Loucy (cell line): Measurements from ENCODE around the gene RBM17.
"Not testable (repeated sequence)": the region's sequence is repeated elsewhere in the genome, so short reads cannot be mapped to it uniquely, and the experiment has no call there.

Experiments used
- H2AFZ ChIP-seq: fragments of 200-600 bp; sonication (generic); 2 replicates; pipeline ENCODE4 v1.6.0; 2016; ENCODE audit warnings: antibody characterized with exemption, mild to moderate bottlenecking, low read length, moderate library complexity
- H3F3A ChIP-seq: fragments of 200-600 bp; 2 replicates; pipeline ENCODE4 v1.6.0; 2016; ENCODE audit warnings: antibody characterized with exemption, low read depth, mild to moderate bottlenecking
- H3K27me3 ChIP-seq: fragments of 200-600 bp; sonication (generic); 2 replicates; pipeline ENCODE4 v1.6.1; 2014; ENCODE audit warnings: low read length, mild to moderate bottlenecking; ENCODE audit not compliant: insufficient read depth, poor library complexity, severe bottlenecking
- H3K36me3 ChIP-seq: fragments of 200-600 bp; sonication (generic); 2 replicates; pipeline ENCODE4 v1.6.1; 2016; ENCODE audit warnings: low read length; ENCODE audit not compliant: insufficient read depth
- H3K4me1 ChIP-seq: fragments of 200-600 bp; sonication (generic); 2 replicates; pipeline ENCODE4 v1.5.1; 2014; ENCODE audit warnings: low read length, mild to moderate bottlenecking; ENCODE audit not compliant: insufficient read depth, poor library complexity, severe bottlenecking
- H3K4me2 ChIP-seq: fragments of 200-600 bp; sonication (generic); 2 replicates; pipeline ENCODE4 v1.6.0; 2014; ENCODE audit warnings: antibody characterized with exemption, low read length, low read depth, mild to moderate bottlenecking; ENCODE audit not compliant: poor library complexity, severe bottlenecking
- H3K4me3 ChIP-seq: fragments of 200-600 bp; sonication (generic); 2 replicates; pipeline ENCODE4 v1.5.1; 2014; ENCODE audit warnings: low read length, mild to moderate bottlenecking, mixed read lengths; ENCODE audit not compliant: poor library complexity, severe bottlenecking
- H3K79me2 ChIP-seq: fragments of 200-600 bp; sonication (generic); 2 replicates; pipeline ENCODE4 v1.6.1; 2014; ENCODE audit warnings: low read length; ENCODE audit not compliant: insufficient read depth
- H3K9ac ChIP-seq: fragments of 200-600 bp; sonication (generic); 2 replicates; pipeline ENCODE4 v1.6.0; 2014; ENCODE audit warnings: mild to moderate bottlenecking, low read depth, low read length, moderate library complexity; ENCODE audit not compliant: poor library complexity, severe bottlenecking
- H3K9me2 ChIP-seq: fragments of 200-600 bp; sonication (generic); replicated peaks from 2 replicates; pipeline ENCODE4 v1.6.1; 2016; ENCODE audit warnings: low read depth, low read length, mixed read lengths
- H3K9me3 ChIP-seq: fragments of 200-600 bp; sonication (generic); 2 replicates; pipeline ENCODE4 v1.6.1; 2014; ENCODE audit warnings: mild to moderate bottlenecking, antibody characterized with exemption, low read length, low read depth; ENCODE audit not compliant: insufficient read depth
- H4K20me1 ChIP-seq: fragments of 200-600 bp; sonication (generic); 2 replicates; pipeline ENCODE4 v1.6.0; 2014; ENCODE audit warnings: antibody characterized with exemption, low read length, mild to moderate bottlenecking; ENCODE audit not compliant: insufficient read depth, poor library complexity, severe bottlenecking
- CTCF ChIP-seq: fragments of 200-600 bp; sonication (generic); conservative IDR thresholded peaks from 2 replicates; pipeline ENCODE4 v1.5.1; 2014; ENCODE audit warnings: mild to moderate bottlenecking, antibody characterized with exemption, low read length
- EZH2phosphoT487 ChIP-seq: fragments of 200-600 bp; IDR thresholded peaks from 2 replicates; pipeline ENCODE4 v1.6.1; 2018; ENCODE audit warnings: antibody characterized with exemption, mild to moderate bottlenecking, moderate library complexity, borderline replicate concordance

Gene RBM17

GRCh38 chr10:6123532-6123931 is 34.7 kb downstream of the RBM17 start:
- no peaks in the 10 kb centered on the region for H3K9me3 ChIP-seq
- H3K79me2 ChIP-seq: no peaks in the 10 kb centered on the region
- no peak overlapping the region for H3K9ac ChIP-seq
- no peaks in the 10 kb centered on the region for H4K20me1 ChIP-seq
- no peak overlapping the region for H3K4me3 ChIP-seq
- H3K4me1 ChIP-seq: no peaks in the 10 kb centered on the region
- no peaks in the 10 kb centered on the region for H3K36me3 ChIP-seq
- no peak overlapping the region for H3K4me2 ChIP-seq
- H3F3A ChIP-seq: no peaks in the 10 kb centered on the region
- no peak overlapping the region for H2AFZ ChIP-seq
- no peak for TF ChIP-seq CTCF
- TF ChIP-seq EZH2phosphoT487: no peak
- H3K9me2 ChIP-seq: no peaks in the 10 kb centered on the region
- no peaks in the 10 kb centered on the region for H3K27me3 ChIP-seq

- Histone ChIP-seq H3K4me1 (no peaks in the 10 kb centered on the region), H3K9me2 (no peaks in the 10 kb centered on the region), H2AFZ (no peak overlapping the region), H3K4me3 (no peak overlapping the region), H3K9me3 (no peaks in the 10 kb centered on the region), H4K20me1 (no peaks in the 10 kb centered on the region), H3K9ac (no peak overlapping the region), H3K27me3 (no peaks in the 10 kb centered on the region), H3F3A (no peaks in the 10 kb centered on the region), H3K36me3 (no peaks in the 10 kb centered on the region), H3K4me2 (no peak overlapping the region), H3K79me2 (no peaks in the 10 kb centered on the region)
- TF ChIP-seq EZH2phosphoT487 (no peak), CTCF (no peak)
These were observed 35.8 kb downstream of the RBM17 start for GRCh38 chr10:6124666-6125065.

- not testable (repeated sequence) for H3K36me3 ChIP-seq, H4K20me1 ChIP-seq, H3K4me2 ChIP-seq, H2AFZ ChIP-seq, H3F3A ChIP-seq, H3K4me1 ChIP-seq, H3K9me3 ChIP-seq, H3K27me3 ChIP-seq, H3K4me3 ChIP-seq, H3K9me2 ChIP-seq, H3K79me2 ChIP-seq, H3K9ac ChIP-seq
These were observed 38.6 kb downstream of the RBM17 start for GRCh38 chr10:6127461-6127860.

GRCh38 chr10:6128087-6128486 is 39.3 kb downstream of the RBM17 start:
- no peak overlapping the region for H3K4me3 ChIP-seq
- no peaks in the 10 kb centered on the region for H3K79me2 ChIP-seq
- H3F3A ChIP-seq: no peaks in the 10 kb centered on the region
- no peak overlapping the region for H2AFZ ChIP-seq
- no peaks in the 10 kb centered on the region for H4K20me1 ChIP-seq
- H3K27me3 ChIP-seq: no peaks in the 10 kb centered on the region
- H3K4me2 ChIP-seq: no peak overlapping the region
- TF ChIP-seq CTCF (no peak), EZH2phosphoT487 (no peak)
- H3K9me2 ChIP-seq: no peaks in the 10 kb centered on the region
- no peak overlapping the region for H3K9ac ChIP-seq
- no peaks in the 10 kb centered on the region for H3K9me3 ChIP-seq
- H3K36me3 ChIP-seq: no peaks in the 10 kb centered on the region
- peaks cover 5% of the 10 kb centered on the region for H3K4me1 ChIP-seq
